Measurements from ENCODE around the gene USP50.
"Not testable (repeated sequence)": the region's sequence is repeated elsewhere in the genome, so short reads cannot be mapped to it uniquely, and the experiment has no call there.

Gene USP50

GRCh38 chr15:50501815-50502214, 44.7 kb downstream of the USP50 start:
- DNase-seq, result no peak

- no peak for DNase-seq
Observed at GRCh38 chr15:50500352-50500751, 46.1 kb downstream of the USP50 start.

GRCh38 chr15:50496692-50497091, 49.8 kb downstream of the USP50 start:
- DNase-seq, result no peak

GRCh38 chr15:50494547-50494946, 51.9 kb downstream of the USP50 start:
- not testable (repeated sequence) for DNase-seq

- no peak for DNase-seq
Observed at GRCh38 chr15:50493625-50494024, 52.8 kb downstream of the USP50 start.

- no peak for DNase-seq
Observed at GRCh38 chr15:50487287-50487686, 59.2 kb downstream of the USP50 start.

- DNase-seq, result no peak
Observed at GRCh38 chr15:50485389-50485788, 61.1 kb downstream of the USP50 start.

GRCh38 chr15:50484781-50485180, 61.7 kb downstream of the USP50 start:
- DNase-seq, result no peak

- DNase-seq, result no peak
Observed at GRCh38 chr15:50476143-50476542, 70.3 kb downstream of the USP50 start.

GRCh38 chr15:50471072-50471471, 75.4 kb downstream of the USP50 start:
- DNase-seq, result no peak

GRCh38 chr15:50463423-50464358, 82.8 kb downstream of the USP50 start:
- DNase-seq, result no peak

- DNase-seq, result no peak
Observed at GRCh38 chr15:50458348-50459112, 87.9 kb downstream of the USP50 start.

- DNase-seq, result no peak
Observed at GRCh38 chr15:50452927-50453326, 93.5 kb downstream of the USP50 start.
